HG02798 (cell line): ENCODE results near the gene COPZ1.
"Not testable (repeated sequence)": the region's sequence is repeated elsewhere in the genome, so short reads cannot be mapped to it uniquely, and the experiment has no call there.

Source experiments
- ATAC-seq: cut with Tn5 transposase; IDR thresholded peaks from one replicate; pipeline ENCODE4 v1.9.1; 2021; ENCODE audit warnings: mild to moderate bottlenecking; ENCODE audit not compliant: unreplicated experiment, poor library complexity

The COPZ1 gene

GRCh38 chr12:54324617-54325441, at the start of gene COPZ1:
Gene COPZ1 (plus strand): TSS chr12:54325131. CDS start chr12:54325164, 33 bp downstream.
- ATAC-seq, result peak; percentile 100

GRCh38 chr12:54276368-54276767, 48.6 kb upstream of the COPZ1 start:
- no peak for ATAC-seq

- no peak for ATAC-seq
Observed at GRCh38 chr12:54277823-54278276, 47.1 kb upstream of the COPZ1 start.

GRCh38 chr12:54279227-54279631, 45.7 kb upstream of the COPZ1 start:
- no peak for ATAC-seq

GRCh38 chr12:54279632-54280467, 45.1 kb upstream of the COPZ1 start, which contains the start of gene CBX5:
Gene CBX5 (minus strand): TSS chr12:54280122. CDS start chr12:54257650, 22,472 bp downstream.
- ATAC-seq, result peak; percentile 74

GRCh38 chr12:54280468-54281260, 44.3 kb upstream of the COPZ1 start, which contains the start of gene HNRNPA1:
Gene HNRNPA1 (plus strand): TSS chr12:54280726. CDS start chr12:54280808, 82 bp downstream.
- peak; percentile 89 for ATAC-seq

- ATAC-seq, result not testable (repeated sequence)
Observed at GRCh38 chr12:54281261-54281638, 43.7 kb upstream of the COPZ1 start.

GRCh38 chr12:54281694-54282093, 43.2 kb upstream of the COPZ1 start:
- not testable (repeated sequence) for ATAC-seq

GRCh38 chr12:54282949-54283593, 41.9 kb upstream of the COPZ1 start:
- no peak for ATAC-seq

- ATAC-seq, result not testable (repeated sequence)
Observed at GRCh38 chr12:54284070-54284780, 40.7 kb upstream of the COPZ1 start.

GRCh38 chr12:54285150-54286041, 39.5 kb upstream of the COPZ1 start:
- ATAC-seq, result no peak

- no peak for ATAC-seq
Observed at GRCh38 chr12:54286042-54287030, 38.6 kb upstream of the COPZ1 start.

- no peak for ATAC-seq
Observed at GRCh38 chr12:54287261-54288157, 37.4 kb upstream of the COPZ1 start.

GRCh38 chr12:54292083-54292930, 32.6 kb upstream of the COPZ1 start:
- no peak for ATAC-seq

- ATAC-seq, result no peak
Observed at GRCh38 chr12:54292931-54293241, 32.0 kb upstream of the COPZ1 start.
